ENCODE data around the gene APCDD1. TPM values are rescaled to one million over a fixed set of nuclear protein-coding genes. Genes with fewer than 3 reads are reported as not detected.

The APCDD1 gene
- total RNA-seq, 1 experiment from 2014 or later = not detected

- H3K9ac ChIP-seq (ENCODE audit: low read length) = no peak overlapping the region
- DNase-seq (ENCODE audit: low read depth, low spot score) (no peak), ATAC-seq (no peak)
- H3K9me2 ChIP-seq (ENCODE audit: insufficient read depth) = no peaks in the 10 kb centered on the region
- H3K27ac ChIP-seq (ENCODE audit: low read depth, low read length) = no peak overlapping the region
- no TSS peak for BruUV-seq (replicated peaks)
- ChIA-PET CTCF (no interaction called here), POLR2A (no interaction called here), RAD21 (ENCODE audit: low non-redundant PET in 1 of 2, low total read pairs in 2 of 2, uncharacterized antibody in 2 of 2, unreplicated experiment in 2 of 2) (no interaction called here)
- no peak overlapping the region for H2AFZ ChIP-seq (ENCODE audit: low read depth, low read length, poor library complexity, severe bottlenecking)
- H4K20me1 ChIP-seq (ENCODE audit: insufficient read depth) = no peaks in the 10 kb centered on the region
- intact Hi-C loops (cut with micrococcal nuclease) = no loop called here
- H3K36me3 ChIP-seq (ENCODE audit: control insufficient read depth in 1 of 2, insufficient read depth in 2 of 2, low read length in 2 of 2) = no peaks in the 10 kb centered on the region
- H3K9me3 ChIP-seq (ENCODE audit: control insufficient read depth in 1 of 2, insufficient read depth in 1 of 2, low read depth in 1 of 2, low read length in 2 of 2) = no peaks in the 10 kb centered on the region
- H3K4me1 ChIP-seq (ENCODE audit: control insufficient read depth in 1 of 2, insufficient read depth in 2 of 2, low read length in 2 of 2) = peaks cover 2 to 9% of the 10 kb centered on the region in 2 experiments; a peak in 3 of 4 replicates
- H3K79me2 ChIP-seq (ENCODE audit: insufficient read depth, low read length) = peaks cover 4% of the 10 kb centered on the region
- H3K4me2 ChIP-seq (ENCODE audit: low read length) = no peak overlapping the region
- TF ChIP-seq POLR2A (IDR thresholded peaks at IDR 0.05; ENCODE audit: borderline replicate concordance, extremely low read depth, insufficient read depth, insufficient read length) (no peak), SIN3A (IDR thresholded peaks at IDR 0.05; ENCODE audit: low read depth) (no peak), TCF7L2 (IDR thresholded peaks at IDR 0.05; ENCODE audit: borderline replicate concordance, extremely low read depth, insufficient read depth, insufficient read length) (no peak), CEBPB (IDR thresholded peaks at IDR 0.05; ENCODE audit: low read depth) (no peak), ZNF274 (IDR thresholded peaks at IDR 0.05; ENCODE audit: low read depth, low read length) (no peak), JUND (IDR thresholded peaks at IDR 0.05) (no peak), SRF (IDR thresholded peaks at IDR 0.05; ENCODE audit: low read depth) (no peak), EGR1 (IDR thresholded peaks at IDR 0.05; ENCODE audit: low read depth) (no peak), ELF1 (IDR thresholded peaks at IDR 0.05; ENCODE audit: borderline replicate concordance, low read depth) (no peak), ATF3 (IDR thresholded peaks at IDR 0.05) (no peak), ZBTB33 (IDR thresholded peaks at IDR 0.05; ENCODE audit: extremely low read depth, insufficient replicate concordance, low read length) (no peak), SP1 (IDR thresholded peaks at IDR 0.05; ENCODE audit: low read depth) (no peak), RAD21 (IDR thresholded peaks at IDR 0.05; ENCODE audit: low read depth) (no peak), FOSL1 (IDR thresholded peaks at IDR 0.05; ENCODE audit: low read depth) (no peak), CBX3 (IDR thresholded peaks at IDR 0.05; ENCODE audit: low read depth) (no peak), MAX (IDR thresholded peaks at IDR 0.05) (no peak), CTCF (IDR thresholded peaks at IDR 0.05 in 2 of 3, conservative IDR thresholded peaks at IDR 0.05 in 1 of 3; ENCODE audit: borderline replicate concordance in 1 of 3, insufficient read depth in 1 of 3, low read depth in 2 of 3, low read length in 2 of 3) (no peak)
- H3K27me3 ChIP-seq (ENCODE audit: insufficient read depth, low read length) = peaks cover 17% of the 10 kb centered on the region; the same call in 1 of the 2 replicates
- H3K4me3 ChIP-seq (replicated peaks in 1 of 2; ENCODE audit: low read depth in 1 of 2, low read length in 2 of 2) = no peak overlapping the region
These were observed 67.1 kb downstream of the APCDD1 start for GRCh38 chr18:10521566-10521965.
